Measurements from ENCODE around the gene ERC2.

GRCh38 chr3:55661571-55661970 lies 806.7 kb downstream of the ERC2 start:
- TF ChIP-seq POLR2A (IDR thresholded peaks at IDR 0.05) (no peak), CTCF (IDR thresholded peaks at IDR 0.05) (no peak), EP300 (IDR thresholded peaks at IDR 0.05) (no peak)

Measured in upper lobe of left lung (tissue), 4 donors.